Activated CD4-positive, alpha-beta T cell treated with anti-CD3 and anti-CD28 coated beads for 48 hours (primary cell): ENCODE measurements around the gene CALM3.

Experiments used
- DNase-seq: peaks from one replicate; pipeline ENCODE4 v3.0.0-alpha.2; 2020

CALM3 gene

DNA sequence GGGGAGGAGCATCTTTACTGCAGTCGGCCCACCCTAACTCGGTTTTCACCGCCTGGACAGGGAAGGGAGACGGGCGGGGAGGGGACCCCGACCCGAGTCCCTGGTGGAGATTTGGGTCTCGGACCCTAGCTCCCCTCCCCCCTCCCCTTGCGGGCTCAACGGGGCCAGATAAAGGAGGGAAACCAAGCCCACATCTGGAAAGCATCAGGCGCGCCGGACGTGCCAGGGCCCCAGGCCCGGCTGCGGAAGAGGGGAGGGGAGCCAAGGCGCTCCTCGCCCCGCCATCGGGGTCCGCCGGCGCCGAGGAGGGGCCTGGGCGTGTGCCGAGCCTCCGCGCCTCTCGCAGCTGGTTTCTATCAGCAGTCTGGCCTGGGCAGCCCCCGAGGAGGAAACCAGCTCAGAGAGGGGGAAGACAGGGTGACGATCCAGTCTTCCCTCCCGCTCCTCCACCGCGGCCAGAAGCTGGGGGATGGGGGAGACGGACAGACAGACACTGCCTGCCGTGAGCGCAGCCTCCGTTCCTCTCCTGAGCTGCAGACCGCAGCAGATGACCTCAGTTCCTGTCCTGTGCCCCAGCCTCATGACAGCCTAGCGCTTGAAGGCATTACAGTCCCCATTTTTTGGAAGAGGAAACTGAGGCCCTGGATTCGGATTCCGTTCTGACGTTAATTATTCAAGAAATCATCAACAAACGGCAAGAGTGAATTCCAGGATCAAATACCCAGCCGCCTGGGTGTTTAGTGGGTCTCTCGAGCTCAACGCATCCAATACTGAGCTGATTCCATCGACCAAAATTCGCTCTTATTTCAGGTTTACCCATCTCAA lies 38.4 kb downstream of the CALM3 start:
- peak; percentile 50 for DNase-seq

GRCh38 chr19:46640656-46641055 lies 39.5 kb downstream of the CALM3 start:
- no peak for DNase-seq

GRCh38 chr19:46644720-46645119 lies 43.6 kb downstream of the CALM3 start:
- no peak for DNase-seq

DNA sequence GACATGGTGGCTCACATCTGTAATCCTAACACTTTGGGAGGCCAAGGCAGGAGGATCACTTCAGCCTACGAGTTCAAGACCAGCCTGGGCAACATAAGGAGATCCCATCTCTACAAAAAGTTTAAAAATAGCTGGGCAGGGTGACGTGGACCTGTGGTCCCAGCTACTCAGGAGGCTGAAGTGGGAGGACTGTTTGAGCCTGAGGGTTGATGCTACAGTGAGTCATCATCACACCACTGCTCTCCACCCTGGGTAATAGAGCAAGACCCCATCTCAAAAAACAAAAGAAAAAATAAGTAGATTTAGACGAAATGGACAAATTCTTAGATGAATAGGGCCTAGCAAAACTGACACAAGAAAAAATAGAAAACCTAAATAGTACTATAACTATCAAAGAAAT lies 45.3 kb downstream of the CALM3 start:
- DNase-seq: no peak

- no peak for DNase-seq
Observed at GRCh38 chr19:46648060-46648960, 47.2 kb downstream of the CALM3 start.

DNA sequence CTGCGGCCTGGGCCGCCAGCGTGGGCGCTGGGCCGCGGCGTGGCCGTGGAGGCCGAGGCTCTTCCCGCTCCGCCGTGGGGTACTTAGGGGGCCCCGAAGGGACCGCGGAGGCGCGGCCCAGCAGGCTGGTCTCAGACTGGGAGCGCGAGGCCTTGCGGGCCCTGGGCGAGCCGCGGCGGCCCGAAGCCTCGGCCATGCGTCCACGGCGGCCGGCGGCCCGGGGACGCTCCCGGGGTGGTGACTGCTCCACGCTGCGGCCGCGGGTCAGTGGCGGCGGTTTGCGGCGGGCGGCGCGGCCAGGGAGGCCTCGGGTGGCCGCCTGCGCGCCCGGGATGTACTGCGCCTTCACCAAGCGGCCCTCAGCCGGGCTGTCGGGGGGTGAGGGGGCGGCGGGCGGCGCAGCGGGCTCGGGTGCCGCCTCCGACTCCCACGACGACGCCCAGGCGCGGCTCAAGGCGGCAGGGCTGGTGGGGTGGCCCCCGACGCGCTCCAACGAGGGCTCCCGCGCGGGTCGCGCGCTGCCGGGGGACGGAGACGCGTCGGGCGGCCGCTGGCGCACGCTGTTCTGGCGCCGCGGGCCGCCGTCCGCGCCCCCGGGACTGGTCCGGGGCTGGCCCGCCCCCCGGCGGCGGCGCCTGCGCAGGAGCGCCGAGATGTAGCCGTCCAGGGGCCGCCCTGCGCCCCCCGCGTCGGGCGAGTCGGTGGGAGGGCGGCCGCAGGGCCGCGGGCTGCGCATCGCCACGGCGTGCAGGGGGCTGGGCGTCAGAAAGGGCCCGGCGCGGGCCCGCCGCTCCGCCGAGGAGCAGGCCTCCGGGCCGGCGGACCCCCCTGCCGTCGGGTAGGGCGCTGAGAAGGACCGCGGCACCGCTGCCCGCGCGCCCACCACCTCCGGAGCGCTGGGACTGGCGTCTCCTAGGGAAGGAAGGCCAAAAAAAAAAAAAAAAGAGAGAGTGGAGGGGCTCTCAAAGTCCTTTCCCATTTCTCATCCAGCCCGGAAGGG lies 48.1 kb downstream of the CALM3 start:
- DNase-seq: no peak

DNA sequence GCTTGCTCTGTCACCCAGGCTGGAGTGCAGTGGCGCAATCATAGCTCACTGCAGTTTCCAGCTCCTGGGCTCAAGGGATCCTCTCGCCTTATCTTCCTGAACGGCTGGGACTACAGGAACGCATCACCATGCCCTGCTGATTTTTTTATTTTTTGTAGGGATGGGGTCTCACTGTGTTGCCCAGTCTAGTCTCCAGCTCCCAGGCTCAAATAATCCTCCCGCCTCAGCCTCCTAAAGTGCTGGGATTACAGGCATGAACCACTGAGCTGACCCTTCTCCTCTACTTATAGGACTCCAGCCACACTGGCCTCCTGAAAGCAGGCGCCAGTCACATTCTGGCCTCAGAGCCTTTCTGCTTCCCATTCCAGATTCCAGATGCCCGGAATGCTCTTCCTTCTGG lies 49.3 kb downstream of the CALM3 start:
- DNase-seq: no peak

GRCh38 chr19:46654621-46655152 lies 53.6 kb downstream of the CALM3 start:
- no peak for DNase-seq

- DNase-seq: peak; percentile 43
Observed at GRCh38 chr19:46656541-46656940, 55.4 kb downstream of the CALM3 start.

- DNase-seq: no peak
Observed at GRCh38 chr19:46659151-46660007, 58.2 kb downstream of the CALM3 start.

- DNase-seq: no peak
Observed at GRCh38 chr19:46660008-46660517, 58.9 kb downstream of the CALM3 start.
